SKM-1 (cell line): ENCODE results near the gene CADM1.

ENCODE experiments used
- DNase-seq: peaks from one replicate; lab custom pipeline; 2025; ENCODE audit not compliant: unreplicated experiment; lab: John Stamatoyannopoulos, UW

Gene CADM1

GRCh38 chr11:115219376-115219775 lies 284.8 kb downstream of the CADM1 start:
- no peak for DNase-seq

DNA sequence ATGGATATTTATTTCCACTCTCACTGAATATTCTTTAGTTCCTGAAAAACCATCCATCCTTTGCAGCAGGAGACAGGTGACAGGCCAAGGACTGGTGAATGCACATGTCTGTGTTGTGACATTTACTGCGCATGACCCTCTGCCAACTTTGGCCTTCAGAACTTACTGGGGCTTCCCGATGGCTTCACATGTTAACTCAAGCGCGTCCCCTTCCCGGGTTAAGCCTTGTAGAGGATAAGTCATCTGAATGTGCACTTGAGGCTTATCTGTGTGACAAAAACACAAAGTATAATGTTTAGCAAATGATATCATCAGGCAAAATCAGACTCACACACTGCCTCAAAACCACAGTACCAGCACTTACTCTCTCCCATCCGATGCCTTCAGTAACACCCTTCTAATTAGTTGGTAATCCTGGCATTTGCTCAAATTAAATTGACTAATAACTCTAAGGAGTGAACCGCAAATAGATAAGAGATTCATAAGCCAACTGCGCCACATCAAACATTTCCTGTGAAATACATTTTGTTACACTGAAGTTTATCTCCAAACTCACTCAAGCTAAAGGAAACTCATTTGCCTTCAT lies 286.4 kb downstream of the CADM1 start:
- DNase-seq: no peak

GRCh38 chr11:115215694-115216617 lies 288.3 kb downstream of the CADM1 start:
- no peak for DNase-seq

GRCh38 chr11:115214644-115215234 lies 289.5 kb downstream of the CADM1 start:
- no peak for DNase-seq

DNA sequence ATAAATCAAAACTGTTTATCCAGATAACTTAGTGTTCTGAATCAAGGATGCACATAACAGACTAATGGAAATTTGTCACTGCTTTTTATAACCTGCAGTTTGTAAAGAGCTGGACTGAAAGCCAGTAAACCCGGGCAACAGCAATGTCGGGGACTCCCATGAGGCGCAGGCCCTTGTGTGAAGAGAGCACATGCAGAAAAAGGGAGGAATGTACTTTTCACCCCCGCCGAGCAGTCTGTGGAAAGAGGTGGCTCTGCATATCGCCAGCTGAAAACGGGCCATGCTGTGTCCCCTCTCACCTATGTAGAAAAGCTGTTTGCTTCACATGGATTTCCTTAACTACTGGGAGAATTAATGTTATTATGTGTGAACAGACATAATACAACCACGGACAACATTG lies 291.2 kb downstream of the CADM1 start:
- DNase-seq: no peak

DNA sequence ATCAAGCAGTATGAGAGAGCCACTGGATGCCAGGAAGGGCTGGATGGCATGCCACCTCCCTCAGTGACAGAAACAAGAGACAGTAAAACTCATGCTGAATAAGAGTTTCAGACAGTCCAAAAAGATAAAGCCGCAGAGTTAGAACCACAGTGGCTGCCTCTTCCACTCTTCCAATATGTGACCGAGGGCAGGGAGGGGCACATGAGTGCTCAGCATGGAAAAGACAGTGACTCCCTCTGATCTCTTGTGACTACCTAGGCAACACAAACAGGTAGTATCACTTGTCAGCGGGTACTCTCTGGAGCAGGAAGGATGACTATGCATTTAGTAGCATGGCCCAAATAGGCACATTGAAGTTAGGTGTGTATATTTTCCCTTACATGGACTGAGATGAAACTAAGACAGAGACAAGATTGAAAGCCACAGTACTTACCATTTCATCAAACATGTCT lies 295.4 kb downstream of the CADM1 start:
- no peak for DNase-seq

DNA sequence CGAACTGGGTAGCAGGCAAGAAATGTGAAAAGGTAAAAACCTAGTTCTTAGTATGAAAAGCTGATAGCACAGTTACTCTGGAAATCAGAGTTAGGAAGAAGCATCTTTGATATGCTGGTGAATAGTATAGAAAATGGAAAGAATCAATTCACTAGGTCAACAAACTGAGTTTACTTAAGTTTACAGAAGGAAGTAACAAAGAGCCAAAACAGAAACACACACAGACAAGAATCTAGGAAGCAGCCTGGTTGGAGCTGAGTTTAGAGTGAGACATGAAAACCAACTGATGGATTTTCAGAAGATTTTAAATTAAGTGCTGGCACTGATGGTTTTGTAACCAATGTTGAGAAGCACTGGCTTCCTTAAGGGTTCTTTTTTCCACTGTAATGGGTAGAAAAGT lies 296.3 kb downstream of the CADM1 start:
- DNase-seq: no peak

GRCh38 chr11:115207166-115207591 lies 297.0 kb downstream of the CADM1 start:
- no peak for DNase-seq

- DNase-seq: no peak
These were observed 297.7 kb downstream of the CADM1 start for GRCh38 chr11:115206365-115207022.

DNA sequence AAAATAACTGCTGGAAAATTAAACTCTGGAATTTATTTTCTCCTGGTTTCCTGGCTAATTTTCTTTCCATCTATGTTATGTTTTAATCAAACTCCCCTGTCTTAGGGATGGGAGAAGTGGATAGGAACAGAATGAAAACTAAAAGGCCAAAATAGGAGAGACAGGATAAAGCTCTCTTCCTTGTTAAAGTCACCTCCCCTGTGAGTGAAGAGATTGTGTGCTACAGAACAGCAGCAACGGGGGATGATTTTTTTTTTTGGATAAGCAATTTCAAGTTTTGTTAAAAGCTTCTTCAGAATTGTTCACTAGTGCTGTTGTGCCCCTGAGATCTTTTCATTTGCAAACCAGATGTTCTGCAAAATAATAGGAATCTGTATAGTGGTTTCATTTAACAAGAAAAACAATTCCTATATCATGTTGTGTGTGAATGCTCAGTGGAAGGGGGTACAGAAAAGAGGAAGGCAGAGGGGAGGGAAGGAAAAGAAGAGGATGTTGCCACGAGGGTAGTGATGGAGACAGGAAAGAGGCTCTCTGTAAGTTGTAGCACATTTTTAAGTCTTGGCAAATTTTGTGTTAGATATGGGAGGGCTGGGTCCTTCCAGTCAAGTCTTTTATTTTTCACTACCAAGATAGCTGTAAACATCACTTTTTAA lies 301.2 kb downstream of the CADM1 start:
- no peak for DNase-seq

DNA sequence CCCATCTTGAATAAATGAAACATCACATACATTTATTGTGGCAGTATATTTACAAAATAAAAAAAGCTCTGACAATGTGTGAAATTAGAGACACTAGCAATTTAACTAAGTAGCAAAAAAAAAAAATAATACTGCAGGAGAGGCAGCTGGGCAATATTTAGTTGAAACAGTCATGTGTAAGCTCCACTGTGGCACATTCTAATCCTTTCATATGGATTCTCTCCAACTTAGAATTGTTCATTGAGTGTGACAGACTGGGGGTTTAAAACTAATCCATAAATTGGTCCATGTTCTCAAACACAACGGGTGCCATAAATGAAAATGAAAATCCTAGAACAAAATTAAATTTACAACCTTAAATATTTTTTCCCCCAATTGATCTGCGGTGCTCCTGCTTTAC lies 302.1 kb downstream of the CADM1 start:
- DNase-seq: no peak

GRCh38 chr11:115201111-115201792 lies 303.0 kb downstream of the CADM1 start:
- no peak for DNase-seq

DNA sequence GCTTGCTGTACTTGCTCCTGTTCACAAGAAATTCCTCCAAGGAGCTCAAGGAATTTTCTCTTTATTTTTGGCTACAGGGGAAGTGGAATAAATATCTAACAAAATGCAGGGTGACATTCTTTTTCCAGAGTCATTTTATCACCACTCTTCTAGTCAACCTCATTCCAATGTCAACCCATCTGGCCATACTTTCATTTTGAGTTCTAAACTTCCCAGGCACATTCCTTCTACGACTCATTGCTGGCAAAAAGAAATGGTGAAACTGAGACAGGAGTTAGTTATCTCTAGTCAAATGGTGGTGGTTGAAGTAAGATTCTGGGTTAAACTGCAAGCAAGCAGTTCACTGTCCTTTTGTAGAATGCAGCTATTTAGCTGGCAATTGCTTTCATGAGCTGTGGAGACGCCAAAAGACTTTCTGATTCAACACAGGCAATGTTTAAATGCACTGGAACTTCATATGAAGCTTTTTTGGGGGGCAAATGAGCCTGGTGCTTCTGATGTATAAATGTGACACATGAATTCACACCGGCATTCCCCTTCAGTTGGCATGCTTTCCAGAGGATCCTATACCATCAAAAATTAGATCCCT lies 304.6 kb downstream of the CADM1 start:
- DNase-seq: no peak

DNA sequence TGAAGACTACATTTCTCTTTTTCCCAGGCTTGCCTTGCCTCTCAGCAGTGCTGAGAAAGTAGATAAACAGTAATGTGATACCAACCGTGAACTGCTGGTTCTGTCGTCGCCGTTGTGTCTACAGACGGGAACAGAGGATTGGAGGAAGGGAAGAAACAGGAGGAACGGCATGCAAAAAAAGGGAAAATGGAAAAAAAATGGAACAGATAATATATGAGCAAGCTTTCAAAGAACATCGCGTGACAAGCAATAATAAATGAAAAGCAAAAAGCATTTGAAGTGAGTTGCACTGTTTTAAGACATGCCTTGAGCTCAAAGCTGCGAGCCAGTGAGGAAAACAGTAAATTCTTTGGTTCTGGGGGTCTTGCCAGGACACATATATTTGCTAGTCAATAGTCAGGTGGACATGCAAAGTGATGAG lies 305.9 kb downstream of the CADM1 start:
- no peak for DNase-seq

DNA sequence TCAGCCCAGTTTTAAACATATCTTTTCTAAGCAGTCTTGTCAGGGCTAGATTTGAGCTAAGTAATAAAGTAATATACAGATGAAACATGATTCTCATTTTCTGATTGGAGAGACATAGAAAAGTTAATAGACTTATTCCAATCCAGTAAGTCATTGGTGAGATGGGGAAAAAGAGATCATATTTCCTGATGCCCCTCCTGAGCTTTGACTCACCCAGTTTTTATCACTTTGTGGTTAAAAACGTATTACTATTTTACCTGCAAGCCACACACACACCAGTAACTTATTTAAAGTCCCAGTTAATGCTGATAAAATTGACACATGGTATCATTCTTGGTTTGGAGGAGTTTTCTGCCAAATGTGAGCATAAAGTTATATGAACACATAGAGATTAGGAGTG lies 306.8 kb downstream of the CADM1 start:
- no peak for DNase-seq

- DNase-seq: no peak
These were observed 307.2 kb downstream of the CADM1 start for GRCh38 chr11:115197031-115197430.

DNA sequence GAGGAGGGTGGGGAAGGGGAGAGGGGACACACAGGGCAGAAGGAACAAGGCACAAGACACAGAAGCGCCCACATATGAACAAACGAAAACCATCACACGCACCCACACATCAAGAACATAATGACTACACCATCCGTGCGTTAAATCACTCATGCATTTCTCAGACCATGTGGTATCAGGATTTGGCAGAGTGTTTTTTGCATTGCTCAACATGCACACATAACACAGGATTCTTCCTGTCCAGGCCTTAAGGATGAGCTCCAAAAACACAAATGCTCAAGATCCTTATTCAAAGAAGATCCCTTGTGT lies 309.5 kb downstream of the CADM1 start:
- no peak for DNase-seq

- no peak for DNase-seq
These were observed 310.1 kb downstream of the CADM1 start for GRCh38 chr11:115193914-115194801.

DNA sequence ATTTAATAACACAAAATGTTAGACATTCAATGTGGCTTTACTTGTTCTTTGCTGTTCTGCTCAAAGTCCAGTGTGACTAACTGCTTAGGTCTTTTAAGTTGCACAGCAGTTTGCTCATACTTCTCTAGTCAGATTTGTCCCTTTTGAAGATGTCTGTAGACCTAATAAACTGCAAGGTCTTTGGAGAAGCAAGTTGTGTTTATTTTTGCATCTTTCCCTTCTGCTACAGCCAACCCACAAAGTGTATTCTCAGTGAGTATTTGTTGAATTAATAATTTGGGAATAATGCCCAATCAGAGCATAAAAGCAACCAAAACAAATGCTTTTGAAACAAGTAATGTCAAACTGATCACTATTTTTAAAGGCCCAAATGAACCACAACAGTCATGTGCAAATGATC lies 312.5 kb downstream of the CADM1 start:
- no peak for DNase-seq
